Keratinocyte (primary cell): ENCODE data around the gene EGR4. TPM values are rescaled to one million over a fixed set of nuclear protein-coding genes. Genes with fewer than 3 reads are reported as not detected.

Experiments
- DNase-seq: peaks from one replicate; pipeline ENCODE4 v3.0.0-alpha.2; 2011; ENCODE audit warnings: low read depth, missing footprints, low spot score
- FAIRE-seq: peaks from 2 replicates; lab custom pipeline; 2011; peaks lifted over from hg19 to GRCh38; lab: Jason Lieb, UNC
- H2AFZ ChIP-seq: 2 replicates; pipeline ENCODE4 v1.6.0; 2012; ENCODE audit warnings: low read length, control low read depth, inconsistent platforms; ENCODE audit not compliant: control insufficient read depth
- H3K27ac ChIP-seq: 2 replicates; pipeline ENCODE4 v1.5.1; 2011; ENCODE audit warnings: low read length; ENCODE audit not compliant: control insufficient read depth, insufficient read depth
- H3K27me3 ChIP-seq: 3 replicates; pipeline ENCODE4 v1.6.0; 2011; ENCODE audit warnings: low read length; ENCODE audit not compliant: control insufficient read depth, insufficient read depth; ENCODE audit errors: extremely low read depth
- H3K36me3 ChIP-seq, 2 experiments: 2 replicates in 1 of 2; 3 replicates in 1 of 2; pipeline ENCODE4 v1.5.1; 2011; ENCODE audit warnings: low read length in 2 of 2, mild to moderate bottlenecking in 1 of 2; ENCODE audit not compliant: control insufficient read depth in 2 of 2, insufficient read depth in 2 of 2; ENCODE audit errors: extremely low read depth in 1 of 2
- H3K4me1 ChIP-seq: 3 replicates; pipeline ENCODE4 v1.5.1; 2011; ENCODE audit warnings: low read length; ENCODE audit not compliant: control insufficient read depth, insufficient read depth; ENCODE audit errors: extremely low read depth
- H3K4me2 ChIP-seq: 3 replicates; pipeline ENCODE4 v1.6.0; 2011; ENCODE audit warnings: low read depth, low read length; ENCODE audit not compliant: control insufficient read depth, insufficient read depth; ENCODE audit errors: extremely low read depth
- H3K4me3 ChIP-seq, 3 experiments: fragments of 200-600 bp in 1 of 3; sonication (generic) in 1 of 3; 2 replicates in 2 of 3; 3 replicates in 1 of 3; pipeline ENCODE4 v1.5.1; 2011 to 2016; ENCODE audit warnings: low read length in 3 of 3, mild to moderate bottlenecking in 3 of 3, control low read depth in 2 of 3, inconsistent platforms in 1 of 3, low read depth in 1 of 3, mixed read lengths in 1 of 3, mixed run types in 1 of 3, moderate library complexity in 1 of 3; ENCODE audit not compliant: control insufficient read depth in 2 of 3, insufficient read depth in 2 of 3; ENCODE audit errors: extremely low read depth in 1 of 3
- H3K79me2 ChIP-seq: 2 replicates; pipeline ENCODE4 v1.6.0; 2012; ENCODE audit warnings: low read length; ENCODE audit not compliant: control insufficient read depth, insufficient read depth
- H3K9ac ChIP-seq: 3 replicates; pipeline ENCODE4 v1.6.0; 2011; ENCODE audit warnings: low read length; ENCODE audit not compliant: control insufficient read depth, insufficient read depth; ENCODE audit errors: extremely low read depth
- H3K9me1 ChIP-seq: 3 replicates; pipeline ENCODE4 v1.6.0; 2011; ENCODE audit warnings: low read length; ENCODE audit not compliant: control insufficient read depth, insufficient read depth; ENCODE audit errors: extremely low read depth
- H3K9me3 ChIP-seq: 2 replicates; pipeline ENCODE4 v1.5.1; 2012; ENCODE audit warnings: low read depth, low read length; ENCODE audit not compliant: control insufficient read depth
- H4K20me1 ChIP-seq: 3 replicates; pipeline ENCODE4 v1.6.0; 2011; ENCODE audit warnings: low read length; ENCODE audit not compliant: control insufficient read depth, insufficient read depth; ENCODE audit errors: extremely low read depth
- CTCF ChIP-seq, 3 experiments: IDR thresholded peaks in 1 of 3; conservative IDR thresholded peaks in 1 of 3; optimal IDR thresholded peaks in 1 of 3; 2 replicates in 2 of 3; 3 replicates in 1 of 3; pipeline versions ENCODE3 to v1.5.1; 2011; ENCODE audit warnings: low read length in 3 of 3, mild to moderate bottlenecking in 3 of 3, moderate library complexity in 2 of 3, control low read depth in 1 of 3, inconsistent platforms in 1 of 3; ENCODE audit not compliant: insufficient read depth in 2 of 3; ENCODE audit errors: extremely low read depth in 1 of 3
- EZH2 ChIP-seq: IDR thresholded peaks from one replicate; pipeline ENCODE4 v1.6.1; 2012; ENCODE audit warnings: inconsistent platforms, mild to moderate bottlenecking, low read length, moderate library complexity
- dilution Hi-C: fragments of 300-500 bp; cut with MboI; formaldehyde crosslinking; loops from one replicate; pipeline ENCODE4 v1.7.0; 2020; ENCODE audit warnings: low sequenced_read_pairs; ENCODE audit not compliant: extremely low pct_ligation_motif_present
- polyA plus RNA-seq, 5 experiments: library from polyadenylated mRNA; depleted of rRNA in 3 of 5; stranded (reverse) in 3 of 5; stranded (forward) in 1 of 5; unstranded in 1 of 5; fragments of >200 nt; gene quantifications; 1 replicate in 1 of 5; 2 replicates in 3 of 5; 3 replicates in 1 of 5; pipeline versions ENCODE4 v1.2.1 to v1.2.3, GENCODE V29; 2011 to 2012; ENCODE audit warnings: missing spikeins in 2 of 5, low read depth in 1 of 5, low replicate concordance in 1 of 5

The EGR4 gene
- polyA plus RNA-seq, 1 donor (not counting 4 experiments of a cell fraction or from before 2014, with no cell fraction given), result not detected

GRCh38 chr2:73291093-73291460 lies 2.3 kb downstream of the EGR4 start:
- Histone ChIP-seq H3K27ac (no peak overlapping the region), H3K79me2 (no peaks in the 10 kb centered on the region), H3K36me3 (no peaks in the 10 kb centered on the region), H3K9ac (no peak overlapping the region), H3K27me3 (peaks cover 66% of the 10 kb centered on the region), H2AFZ (no peak overlapping the region), H3K9me3 (no peaks in the 10 kb centered on the region), H3K4me3 (no peak overlapping the region), H4K20me1 (no peaks in the 10 kb centered on the region), H3K9me1 (no peaks in the 10 kb centered on the region), H3K4me1 (no peaks in the 10 kb centered on the region), H3K4me2 (no peak overlapping the region)
- dilution Hi-C loops, result no loop called here
- FAIRE-seq (no peak), DNase-seq (no peak)
- no peak for TF ChIP-seq CTCF (optimal IDR thresholded peaks at IDR 0.05 in 1 of 3, IDR thresholded peaks at IDR 0.05 in 1 of 3, conservative IDR thresholded peaks at IDR 0.05 in 1 of 3; ENCODE audit: extremely low read depth in 1 of 3, insufficient read depth in 2 of 3, low read length in 3 of 3)
- TF ChIP-seq EZH2, result no peak

- dilution Hi-C loops, result no loop called here
- Histone ChIP-seq H3K4me2 (no peak overlapping the region), H3K36me3 (no peaks in the 10 kb centered on the region), H3K4me3 (no peak overlapping the region), H3K27ac (no peak overlapping the region), H3K79me2 (no peaks in the 10 kb centered on the region), H3K4me1 (no peaks in the 10 kb centered on the region), H3K9me3 (no peaks in the 10 kb centered on the region), H2AFZ (no peak overlapping the region), H3K9ac (no peak overlapping the region), H4K20me1 (no peaks in the 10 kb centered on the region), H3K9me1 (no peaks in the 10 kb centered on the region), H3K27me3 (peaks cover 62% of the 10 kb centered on the region)
- DNase-seq, result peak; percentile 25
- TF ChIP-seq EZH2 (no peak), CTCF (optimal IDR thresholded peaks at IDR 0.05 in 1 of 3, IDR thresholded peaks at IDR 0.05 in 1 of 3, conservative IDR thresholded peaks at IDR 0.05 in 1 of 3; ENCODE audit: extremely low read depth in 1 of 3, insufficient read depth in 2 of 3, low read length in 3 of 3) (peak; percentile 75 to 81 (median 79))
- FAIRE-seq, result peak; percentile 87
Observed at GRCh38 chr2:73290049-73290839, 3.1 kb downstream of the EGR4 start.
